Activated naive CD8-positive, alpha-beta T cell treated with anti-CD3 and anti-CD28 coated beads, Interleukin-2, amount 50 U/mL, for 16 hours (primary cell): ENCODE measurements around the gene SPAG16.
"Not testable (repeated sequence)": the region's sequence is repeated elsewhere in the genome, so short reads cannot be mapped to it uniquely, and the experiment has no call there.

Source experiments
- DNase-seq: peaks from one replicate; pipeline ENCODE4 v3.0.0-alpha.2; 2020; ENCODE audit warnings: low read depth, low spot score

The SPAG16 gene

DNA sequence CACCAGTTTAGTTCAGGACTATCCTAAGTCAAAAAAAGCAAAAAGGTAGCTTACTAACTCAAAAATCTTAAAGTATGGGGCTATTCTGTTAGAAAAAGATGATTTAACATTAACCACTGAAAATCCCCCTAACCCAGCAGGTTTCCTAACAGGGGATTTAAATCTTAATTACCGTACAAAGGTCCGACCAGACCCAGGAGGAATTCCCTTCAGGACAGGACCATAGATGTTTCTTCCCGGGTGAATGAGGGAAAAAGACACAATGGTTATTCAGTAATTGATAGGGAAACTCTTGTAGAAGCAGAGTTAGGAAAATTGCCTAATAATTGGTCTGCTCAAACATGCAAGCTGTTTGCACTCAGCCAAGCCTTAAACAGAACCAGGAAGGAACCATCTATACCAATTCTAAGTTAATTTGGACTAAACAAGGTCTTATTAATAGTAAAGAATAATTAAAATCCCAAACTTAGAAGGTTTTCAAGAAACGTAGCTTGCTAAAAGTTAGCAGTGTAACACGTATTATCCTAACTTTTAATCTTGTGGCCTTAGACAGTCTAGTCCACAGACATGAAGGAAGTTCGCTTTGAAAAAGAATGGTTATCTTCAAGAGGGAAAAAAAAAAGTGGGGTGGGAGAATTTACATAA, 124.3 kb downstream of the SPAG16 start:
- not testable (repeated sequence) for DNase-seq

- DNase-seq = not testable (repeated sequence)
These were observed 126.4 kb downstream of the SPAG16 start for GRCh38 chr2:213410687-213411086.

GRCh38 chr2:213411582-213412289, 127.5 kb downstream of the SPAG16 start:
- no peak for DNase-seq

GRCh38 chr2:213415093-213415492, 130.8 kb downstream of the SPAG16 start:
- no peak for DNase-seq

- no peak for DNase-seq
These were observed 132.6 kb downstream of the SPAG16 start for GRCh38 chr2:213416832-213417231.

DNA sequence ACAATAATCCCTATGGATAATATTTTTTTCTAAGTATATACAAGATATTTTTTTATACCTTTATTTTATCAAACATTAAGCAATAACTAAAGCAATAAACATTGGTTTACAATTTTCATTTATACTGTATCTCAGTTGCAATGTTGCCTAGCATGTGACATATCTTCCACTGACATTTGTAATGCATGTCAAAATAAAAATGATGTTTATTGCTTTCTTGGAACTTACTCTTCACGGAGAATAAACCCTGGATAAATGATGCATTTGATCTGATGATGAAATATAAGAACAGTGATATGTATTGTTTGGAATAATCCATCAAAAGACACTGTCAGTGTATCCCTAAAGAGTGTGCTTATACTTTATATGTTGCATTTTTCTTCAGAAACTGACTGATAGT, 135.7 kb downstream of the SPAG16 start:
- DNase-seq = no peak

GRCh38 chr2:213420828-213421385, 136.6 kb downstream of the SPAG16 start:
- no peak for DNase-seq

- DNase-seq = no peak
These were observed 137.9 kb downstream of the SPAG16 start for GRCh38 chr2:213422211-213422610.

GRCh38 chr2:213425618-213426017, 141.4 kb downstream of the SPAG16 start:
- no peak for DNase-seq

- no peak for DNase-seq
These were observed 145.3 kb downstream of the SPAG16 start for GRCh38 chr2:213429516-213429915.

- no peak for DNase-seq
These were observed 159.7 kb downstream of the SPAG16 start for GRCh38 chr2:213443921-213444320.

DNA sequence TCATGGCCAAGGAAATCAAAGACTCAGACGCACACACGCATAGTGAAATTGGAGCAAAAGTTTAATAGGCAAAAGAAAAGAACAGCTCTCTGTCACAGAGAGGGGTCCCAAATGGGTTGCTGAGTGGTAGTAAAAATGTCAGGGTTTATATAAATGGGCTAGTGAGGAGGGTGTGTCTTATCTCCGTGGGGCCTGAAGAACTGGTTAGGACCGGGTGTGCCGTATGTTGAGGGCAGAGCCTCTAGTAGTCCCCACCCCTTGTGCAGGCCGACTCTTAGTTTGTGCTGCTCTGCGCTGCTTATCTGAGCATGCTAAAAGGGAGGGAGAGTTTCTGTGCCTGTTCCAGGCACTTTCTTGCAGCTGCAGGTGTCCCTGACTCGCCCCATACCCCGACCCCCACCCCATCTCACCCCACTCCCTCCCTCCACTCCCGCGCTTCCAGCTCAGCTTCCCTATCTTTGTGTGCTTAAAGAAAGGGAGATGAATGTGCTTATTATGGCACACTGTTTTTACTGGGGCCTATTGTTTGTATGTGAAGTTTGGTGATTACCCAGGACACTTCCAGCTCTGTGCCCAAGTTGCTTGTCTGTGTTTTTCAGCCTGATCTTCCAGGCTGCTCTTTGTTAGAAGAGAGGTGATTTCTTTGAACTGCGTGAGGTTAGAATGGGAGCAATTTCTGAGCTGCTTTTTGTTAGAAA, 167.4 kb downstream of the SPAG16 start:
- DNase-seq = no peak

- DNase-seq = no peak
These were observed 171.2 kb downstream of the SPAG16 start for GRCh38 chr2:213455316-213456008.

DNA sequence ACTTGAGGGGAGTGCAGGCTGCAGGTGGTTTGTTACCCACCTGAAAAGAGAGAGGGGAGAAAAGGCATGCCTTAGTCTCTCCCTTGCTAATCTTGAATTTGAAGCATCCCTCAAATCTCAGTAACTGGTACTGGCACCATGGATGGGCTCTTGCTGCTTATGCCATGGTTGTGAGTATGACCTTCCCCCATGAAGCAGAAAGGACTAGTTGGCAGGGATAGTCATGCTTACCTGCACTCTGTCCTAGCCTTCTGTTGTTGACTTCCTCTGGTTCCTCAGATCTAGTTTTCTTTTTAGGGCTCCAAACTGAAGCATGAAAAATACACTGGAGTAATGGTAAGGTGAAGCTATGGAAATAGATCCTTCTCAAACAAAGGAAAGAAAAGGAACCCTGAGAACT, 191.2 kb downstream of the SPAG16 start:
- DNase-seq = no peak

DNA sequence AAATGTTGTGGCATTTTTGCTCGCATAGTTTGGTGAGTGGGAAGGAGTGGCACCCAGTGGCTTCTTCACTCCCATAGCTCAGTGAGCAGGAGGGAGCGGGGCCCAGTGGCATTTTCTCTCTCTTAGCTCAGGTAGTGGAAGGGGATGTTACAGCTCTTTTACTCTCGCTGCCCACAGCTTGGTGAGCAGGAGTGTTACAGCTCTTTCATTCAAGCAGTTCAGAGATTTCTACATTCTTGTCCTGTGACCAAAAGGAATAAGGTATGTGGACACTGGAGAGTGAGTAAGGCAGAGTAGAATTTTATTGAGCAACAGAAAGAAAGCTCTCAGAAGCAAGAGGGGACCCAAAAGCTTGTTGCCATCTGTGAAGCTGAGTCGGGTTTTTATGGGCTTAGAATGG, 192.4 kb downstream of the SPAG16 start:
- no peak for DNase-seq

GRCh38 chr2:213490087-213490486, 205.8 kb downstream of the SPAG16 start:
- no peak for DNase-seq

GRCh38 chr2:213491376-213491775, 207.1 kb downstream of the SPAG16 start:
- DNase-seq = no peak

GRCh38 chr2:213496226-213496625, 212.0 kb downstream of the SPAG16 start:
- no peak for DNase-seq

GRCh38 chr2:213500881-213501280, 216.6 kb downstream of the SPAG16 start:
- no peak for DNase-seq

DNA sequence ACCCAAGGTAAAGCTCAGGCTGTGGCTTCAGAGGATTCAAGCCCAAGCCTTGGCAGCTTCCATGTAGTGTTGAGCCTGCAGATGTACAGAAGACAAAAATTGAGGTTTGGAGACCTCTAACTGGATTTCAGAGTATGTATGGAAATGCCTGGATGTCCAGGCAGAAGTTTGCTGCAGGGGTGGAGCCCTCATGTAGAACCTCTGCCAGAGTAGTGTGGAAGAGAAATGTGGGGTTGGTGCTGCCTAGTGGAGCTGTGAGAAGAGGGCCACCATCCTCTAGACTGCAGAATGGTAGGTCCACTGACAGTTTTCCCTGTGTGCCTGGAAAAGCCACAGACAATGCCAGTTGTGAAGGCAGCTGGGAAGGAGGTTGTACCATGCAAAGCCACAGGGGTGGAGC, 239.9 kb downstream of the SPAG16 start:
- no peak for DNase-seq

- DNase-seq = no peak
These were observed 253.3 kb downstream of the SPAG16 start for GRCh38 chr2:213537579-213537978.

DNA sequence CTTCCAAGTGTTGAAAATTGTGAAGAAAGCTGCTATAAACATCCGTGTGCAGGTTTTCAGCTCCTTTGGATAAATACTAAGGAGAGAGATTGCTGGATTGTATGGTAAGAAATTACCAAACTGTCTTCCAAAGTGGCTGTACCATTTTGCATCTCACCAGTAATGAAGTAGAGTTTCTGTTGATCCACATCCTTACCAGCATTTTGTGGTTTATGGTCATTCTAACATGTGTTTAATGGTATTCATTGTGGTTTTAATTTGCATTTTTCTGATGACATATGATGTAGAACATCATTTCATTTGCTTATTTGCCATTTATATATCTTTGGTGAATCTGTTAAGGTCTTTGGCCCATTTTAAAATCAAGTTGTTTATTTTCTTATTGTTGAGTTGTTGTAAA, 260.7 kb downstream of the SPAG16 start:
- DNase-seq = no peak
